PC-3 (cell line): ENCODE data around the gene ZNF800. TPM values are rescaled to one million over a fixed set of nuclear protein-coding genes. Genes with fewer than 3 reads are reported as not detected.
"Not testable (repeated sequence)": the region's sequence is repeated elsewhere in the genome, so short reads cannot be mapped to it uniquely, and the experiment has no call there.

Source experiments
- ATAC-seq: fragments of 200-7000 bp; cut with Tn5 transposase; 2 replicates; pipeline ENCODE4 v1.9.1; 2020; ENCODE audit warnings: mild to moderate bottlenecking, moderate library complexity
- BruUV-seq: library from RNA; stranded (reverse); fragments of 400-500 nt; replicated peaks from 2 replicates; lab custom pipeline; 2021; lab: Mats Ljungman, UMichigan
- CTCF ChIA-PET: fragments of 300-600 bp; sonication (Branson Sonifier 250); formaldehyde crosslinking; loops from one replicate; lab custom pipeline; 2022; ENCODE audit warnings: antibody characterized with exemption; lab: Charles Lee
- POLR2A ChIA-PET: fragments of 300-600 bp; sonication (Branson Sonifier 250); formaldehyde crosslinking; loops from one replicate; lab custom pipeline; 2022; ENCODE audit warnings: antibody characterized with exemption; ENCODE audit not compliant: unreplicated experiment; lab: Charles Lee
- DNase-seq: peaks from one replicate; pipeline ENCODE4 v3.0.0-alpha.2; 2015
- H2AFZ ChIP-seq: fragments of 300-600 bp; sonication (generic); 2 replicates; pipeline ENCODE4 v1.6.0; 2016; ENCODE audit warnings: antibody characterized with exemption, low read length
- H3F3A ChIP-seq: fragments of 300-600 bp; sonication (generic); one replicate; pipeline ENCODE4 v1.6.0; 2017; ENCODE audit warnings: antibody characterized with exemption, low read length, control low read depth, mild to moderate bottlenecking; ENCODE audit not compliant: unreplicated experiment
- H3K27ac ChIP-seq: fragments of 300-600 bp; sonication (generic); 2 replicates; pipeline ENCODE4 v1.5.1; 2016; ENCODE audit warnings: mild to moderate bottlenecking, low read length
- H3K27me3 ChIP-seq: fragments of 300-600 bp; sonication (generic); 2 replicates; pipeline ENCODE4 v1.6.1; 2016; ENCODE audit warnings: low read length, mixed read lengths
- H3K36me3 ChIP-seq: fragments of 300-600 bp; sonication (generic); 2 replicates; pipeline ENCODE4 v1.6.1; 2016; ENCODE audit warnings: low read depth, mixed run types, low read length, mixed read lengths
- H3K4me1 ChIP-seq: fragments of 300-600 bp; sonication (generic); 2 replicates; pipeline ENCODE4 v1.5.1; 2016; ENCODE audit warnings: low read length; ENCODE audit not compliant: insufficient read depth
- H3K4me2 ChIP-seq: fragments of 300-600 bp; sonication (generic); 2 replicates; pipeline ENCODE4 v1.6.0; 2016; ENCODE audit warnings: low read length
- H3K4me3 ChIP-seq: fragments of 300-600 bp; sonication (generic); 2 replicates; pipeline ENCODE4 v1.5.1; 2016; ENCODE audit warnings: mild to moderate bottlenecking, low read length, mixed read lengths
- H3K79me2 ChIP-seq: fragments of 300-600 bp; sonication (generic); 2 replicates; pipeline ENCODE4 v1.6.1; 2017; ENCODE audit warnings: low read length, mixed read lengths
- H3K9ac ChIP-seq: fragments of 300-600 bp; sonication (generic); 2 replicates; pipeline ENCODE4 v1.6.0; 2016; ENCODE audit warnings: mild to moderate bottlenecking, low read length
- H3K9me2 ChIP-seq: fragments of 300-600 bp; sonication (generic); replicated peaks from 2 replicates; pipeline ENCODE4 v1.6.1; 2016; ENCODE audit warnings: mixed run types, low read length, mixed read lengths
- H3K9me3 ChIP-seq: fragments of 300-600 bp; sonication (generic); 2 replicates; pipeline ENCODE4 v1.6.1; 2016; ENCODE audit warnings: low read length, mixed read lengths
- H4K20me1 ChIP-seq: fragments of 300-600 bp; sonication (generic); 2 replicates; pipeline ENCODE4 v1.6.1; 2016; ENCODE audit warnings: low read length, mixed read lengths
- CTCF ChIP-seq: fragments of 300-600 bp; sonication (generic); conservative IDR thresholded peaks from 2 replicates; pipeline ENCODE4 v1.5.1; 2017; ENCODE audit warnings: antibody characterized with exemption, low read depth, mild to moderate bottlenecking, low read length
- EZH2 ChIP-seq: fragments of 300-600 bp; sonication (generic); IDR thresholded peaks from one replicate; pipeline ENCODE4 v1.6.1; 2017; ENCODE audit warnings: antibody characterized with exemption, mild to moderate bottlenecking, low read length; ENCODE audit not compliant: unreplicated experiment
- EZH2phosphoT487 ChIP-seq: fragments of 300-600 bp; sonication (generic); IDR thresholded peaks from 2 replicates; pipeline ENCODE4 v1.6.1; 2018; ENCODE audit warnings: mild to moderate bottlenecking, antibody characterized with exemption, low read length, borderline replicate concordance
- intact Hi-C: fragments of 100-400 bp; cut with micrococcal nuclease; formaldehyde crosslinking; loops from 2 replicates; pipeline ENCODE4 v1.9.0; 2023
- total RNA-seq: library from RNA; depleted of rRNA; stranded (reverse); fragments of >200 nt; gene quantifications from 2 replicates; pipeline ENCODE4 v1.2.3, GENCODE V29; 2014

The ZNF800 gene
- total RNA-seq, 1 experiment from 2014 or later, result 13.2 TPM

GRCh38 chr7:127438836-127439235, 46.3 kb upstream of the ZNF800 start:
- no peaks in the 10 kb centered on the region for H3K9me2 ChIP-seq

GRCh38 chr7:127437837-127438236, 45.3 kb upstream of the ZNF800 start:
- no TSS peak for BruUV-seq
- DNase-seq (peak; percentile 81), ATAC-seq (peak; percentile 99)
- Histone ChIP-seq H3K4me3 (no peak overlapping the region), H3K79me2 (no peaks in the 10 kb centered on the region), H3K4me1 (peaks cover 19% of the 10 kb centered on the region), H3K9me2 (no peaks in the 10 kb centered on the region), H3K27ac (no peak overlapping the region), H3K27me3 (no peaks in the 10 kb centered on the region), H3F3A (no peaks in the 10 kb centered on the region), H3K9me3 (no peaks in the 10 kb centered on the region), H3K4me2 (peak overlapping the region; percentile 67), H2AFZ (no peak overlapping the region), H4K20me1 (no peaks in the 10 kb centered on the region), H3K36me3 (no peaks in the 10 kb centered on the region), H3K9ac (no peak overlapping the region)
- intact Hi-C loops, result loop anchor here (5.0 kb wide), 1 partner anchor 46 kb away; the partner anchor contains the start of gene ZNF800
- ChIA-PET POLR2A (no interaction called here), CTCF (interaction anchor here (0.6 kb wide), 1 partner anchor 67 kb away, joined by 3 read pairs; no protein-coding TSS in a partner anchor)
- no peak for TF ChIP-seq CTCF
- TF ChIP-seq EZH2phosphoT487, result no peak
- no peak for TF ChIP-seq EZH2

More at GRCh38 chr7:127438836-127439235, 46.3 kb upstream of the ZNF800 start:
- POLR2A ChIA-PET, result no interaction called here
- Histone ChIP-seq H3K4me3 (no peak overlapping the region), H3K9me3 (no peaks in the 10 kb centered on the region), H3K79me2 (no peaks in the 10 kb centered on the region), H3F3A (no peaks in the 10 kb centered on the region), H3K27me3 (no peaks in the 10 kb centered on the region), H2AFZ (no peak overlapping the region), H3K4me2 (0 out of 2 replicates have a peak overlapping the region, but pooled peaks have one; percentile 67), H3K27ac (no peak overlapping the region), H3K9ac (no peak overlapping the region), H3K36me3 (no peaks in the 10 kb centered on the region), H3K4me1 (peaks cover 19% of the 10 kb centered on the region), H4K20me1 (no peaks in the 10 kb centered on the region)
- ATAC-seq (no peak), DNase-seq (no peak)
- intact Hi-C loops, result loop anchor here (5.0 kb wide), 1 partner anchor 47 kb away; the partner anchor contains the start of gene ZNF800
- CTCF ChIA-PET, result no interaction called here
- no peak for TF ChIP-seq EZH2
- BruUV-seq, result no TSS peak

- no peaks in the 10 kb centered on the region for H4K20me1 ChIP-seq
- H3K79me2 ChIP-seq, result no peaks in the 10 kb centered on the region
- H3K4me1 ChIP-seq, result peaks cover 19% of the 10 kb centered on the region
- H3F3A ChIP-seq, result no peaks in the 10 kb centered on the region
- CTCF ChIA-PET, result interaction anchor here (0.6 kb wide), 1 partner anchor 67 kb away, joined by 3 read pairs; no protein-coding TSS in a partner anchor
- DNase-seq (no peak), ATAC-seq (no peak)
- intact Hi-C loops, result loop anchor here (5.0 kb wide), 1 partner anchor 45 kb away; the partner anchor contains the start of gene ZNF800
- H3K4me3 ChIP-seq, result no peak overlapping the region
- no peaks in the 10 kb centered on the region for H3K27me3 ChIP-seq
- H3K9ac ChIP-seq, result no peak overlapping the region
- H3K27ac ChIP-seq, result no peak overlapping the region
- no peaks in the 10 kb centered on the region for H3K36me3 ChIP-seq
- POLR2A ChIA-PET, result no interaction called here
- no peak overlapping the region for H3K4me2 ChIP-seq
- H3K9me3 ChIP-seq, result no peaks in the 10 kb centered on the region
- H2AFZ ChIP-seq, result no peak overlapping the region
- no peaks in the 10 kb centered on the region for H3K9me2 ChIP-seq
- no peak for TF ChIP-seq CTCF
- TF ChIP-seq EZH2phosphoT487, result no peak
- BruUV-seq, result no TSS peak
Observed at GRCh38 chr7:127437241-127437640, 44.7 kb upstream of the ZNF800 start.

GRCh38 chr7:127429281-127429680, 36.8 kb upstream of the ZNF800 start:
- H3K9me2 ChIP-seq, H2AFZ ChIP-seq, H3K27ac ChIP-seq, H3K27me3 ChIP-seq, H4K20me1 ChIP-seq, H3K9me3 ChIP-seq, ATAC-seq, CTCF ChIA-PET, H3K4me2 ChIP-seq, DNase-seq, H3K4me3 ChIP-seq, H3K4me1 ChIP-seq, H3K36me3 ChIP-seq, BruUV-seq, H3K9ac ChIP-seq, POLR2A ChIA-PET, H3K79me2 ChIP-seq, H3F3A ChIP-seq, intact Hi-C loops: not testable (repeated sequence)
